IPS DF 6.9 (cell line): ENCODE results near the gene TLN1.

Experiments
- DNase-seq: peaks from one replicate; pipeline ENCODE4 v3.0.0-alpha.2; 2013; ENCODE audit warnings: low read depth, low spot score
- H3K27ac ChIP-seq: one replicate; pipeline ENCODE4 v1.5.1; 2013; ENCODE audit warnings: low read length, control low read depth
- H3K27me3 ChIP-seq: 2 replicates; pipeline ENCODE4 v1.6.1; 2013; ENCODE audit warnings: mild to moderate bottlenecking, low read length; ENCODE audit not compliant: control insufficient read depth, insufficient read depth
- H3K36me3 ChIP-seq: 2 replicates; pipeline ENCODE4 v1.6.1; 2013; ENCODE audit warnings: low read length; ENCODE audit not compliant: control insufficient read depth, insufficient read depth
- H3K4me1 ChIP-seq: 2 replicates; pipeline ENCODE4 v1.6.1; 2013; ENCODE audit warnings: low read length; ENCODE audit not compliant: control insufficient read depth, insufficient read depth
- H3K4me3 ChIP-seq: 2 replicates; pipeline ENCODE4 v1.5.1; 2013; ENCODE audit warnings: mild to moderate bottlenecking, low read length
- H3K9me3 ChIP-seq: 2 replicates; pipeline ENCODE4 v1.6.1; 2013; ENCODE audit warnings: low read length, inconsistent platforms; ENCODE audit not compliant: control insufficient read depth, insufficient read depth
- WGBS: extraction: QIAGEN DNeasy Blood & Tissue Kit; methylation state at CpG from one replicate; pipeline ENCODE4 v1.1.7; 2013; ENCODE audit warnings: mixed read lengths, missing lambda C conversion rate; ENCODE audit not compliant: insufficient read length, insufficient coverage; 5-methylcytosine and 5-hydroxymethylcytosine counted together

Gene TLN1

DNA sequence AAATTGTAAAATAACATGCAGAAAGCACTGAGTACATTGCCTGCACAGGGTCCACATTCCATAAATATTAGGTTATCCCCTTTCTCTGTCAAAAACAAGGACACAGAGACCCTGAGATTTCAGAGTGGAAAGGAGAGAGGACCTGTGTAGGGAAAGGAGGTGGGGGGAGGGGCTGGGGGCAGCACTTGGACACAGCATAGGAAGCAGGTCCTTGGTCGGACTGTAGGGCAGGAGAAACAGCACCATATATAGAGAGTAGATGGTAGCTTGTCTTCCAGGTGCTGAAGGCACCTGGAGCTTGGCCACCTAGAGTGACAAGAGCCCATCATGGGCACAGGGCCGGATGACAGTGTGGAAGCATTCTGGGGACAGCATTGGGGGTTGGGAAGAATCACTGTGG is 44.7 kb downstream of the TLN1 start:
- H3K9me3 ChIP-seq, result no peaks in the 10 kb centered on the region
- no CpG with 5 or more reads among the region's 2 CpGs for WGBS
- no peak overlapping the region for H3K27ac ChIP-seq
- H3K27me3 ChIP-seq, result no peaks in the 10 kb centered on the region
- H3K36me3 ChIP-seq, result peaks cover 41% of the 10 kb centered on the region
- H3K4me1 ChIP-seq, result peaks cover 2% of the 10 kb centered on the region; the same call in 1 of the 2 replicates
- DNase-seq, result no peak
- no peak overlapping the region for H3K4me3 ChIP-seq

DNA sequence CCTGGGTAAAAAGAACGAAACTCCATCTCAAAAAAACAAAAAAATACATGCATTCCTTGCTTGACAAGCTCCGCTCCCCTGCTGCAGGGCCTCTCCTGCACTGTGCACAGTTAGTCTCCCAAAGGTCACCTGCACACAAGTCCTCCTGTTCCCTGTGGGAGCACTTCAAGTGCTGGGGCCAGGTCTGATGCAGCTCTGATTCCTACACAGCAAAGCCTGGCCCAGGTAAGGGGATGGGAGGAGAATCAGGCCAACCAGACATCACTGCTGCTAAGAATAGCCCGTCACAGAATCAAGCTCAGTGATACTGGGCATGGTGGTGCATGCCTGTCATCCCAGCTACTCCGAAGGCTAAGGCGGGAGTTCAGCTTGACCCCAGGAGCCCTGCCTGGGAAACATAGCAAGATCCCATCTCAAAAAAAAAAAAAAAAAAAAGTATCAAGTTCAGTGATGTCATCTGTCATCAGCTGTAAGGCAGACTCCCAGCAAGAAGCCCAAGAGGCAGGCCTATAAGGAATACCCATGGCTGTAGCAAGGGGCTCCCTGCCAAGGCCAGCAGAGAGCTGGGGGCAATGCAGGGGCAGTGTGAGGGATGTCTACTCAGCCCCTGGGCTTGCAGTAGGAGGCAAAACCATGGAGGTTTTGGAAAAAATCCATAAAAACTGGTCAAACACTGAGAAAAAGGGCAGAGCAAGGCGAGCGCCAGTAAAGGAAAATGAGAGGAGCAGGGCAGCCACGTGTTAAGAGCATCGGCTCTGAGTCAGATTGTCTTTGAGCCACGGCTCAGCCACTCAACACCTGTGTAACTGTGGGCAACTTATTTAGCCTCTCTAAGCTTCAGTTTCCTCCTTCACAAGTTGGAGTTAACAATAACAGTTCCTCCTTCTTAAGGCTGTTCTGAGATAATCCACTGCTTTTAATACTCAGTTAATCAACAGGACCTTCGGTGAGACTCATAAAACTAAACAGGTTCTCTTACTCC is 45.5 kb downstream of the TLN1 start:
- Histone ChIP-seq H3K4me1 (peaks cover 2% of the 10 kb centered on the region; the same call in 1 of the 2 replicates), H3K36me3 (peaks cover 43% of the 10 kb centered on the region), H3K4me3 (no peak overlapping the region), H3K9me3 (no peaks in the 10 kb centered on the region), H3K27ac (no peak overlapping the region), H3K27me3 (no peaks in the 10 kb centered on the region)
- DNase-seq, result no peak
- no CpG with 5 or more reads among the region's 11 CpGs for WGBS

DNA sequence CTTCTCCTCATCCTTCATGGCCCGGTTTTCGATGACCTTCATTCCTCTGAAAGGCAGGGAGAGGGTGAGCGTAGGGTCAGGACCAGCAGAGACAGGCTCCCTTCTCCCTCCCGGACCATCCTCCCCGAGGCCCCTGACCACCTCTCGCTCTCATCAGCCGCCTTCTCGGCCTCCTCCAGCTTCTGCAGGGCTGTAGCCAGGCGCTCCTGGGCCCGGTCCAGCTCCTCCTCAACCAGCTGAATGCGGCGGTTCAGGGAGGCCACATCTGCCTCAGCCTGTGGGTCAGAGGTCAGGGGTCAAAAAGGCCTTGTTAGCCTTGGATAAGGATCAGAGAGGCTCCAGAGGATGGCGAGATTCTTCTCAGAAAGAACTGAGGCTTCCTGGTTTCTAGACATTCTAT is 46.5 kb downstream of the TLN1 start:
- H3K4me3 ChIP-seq, result no peak overlapping the region

DNA sequence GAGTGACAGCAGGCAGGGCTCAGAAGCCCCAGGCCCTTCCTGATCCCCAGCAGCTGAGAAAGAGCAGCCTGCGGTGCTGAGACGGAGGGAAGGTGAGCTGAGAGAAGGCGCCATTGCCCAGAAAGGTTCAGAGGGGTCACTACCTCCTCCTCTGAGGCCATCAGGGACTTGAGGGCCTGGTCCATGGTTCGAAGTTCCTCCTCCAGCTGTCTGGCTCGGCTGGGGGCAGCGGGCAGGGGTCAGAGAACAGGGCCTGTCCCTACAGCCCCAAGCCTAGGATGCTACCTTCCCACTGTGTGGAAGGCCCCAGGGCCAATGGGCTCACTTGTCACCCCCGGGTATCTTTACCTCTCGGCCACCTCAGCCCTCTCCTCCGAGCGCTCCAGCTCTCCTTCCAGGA is 47.1 kb downstream of the TLN1 start:
- peaks cover 43% of the 10 kb centered on the region for H3K36me3 ChIP-seq
- no peak overlapping the region for H3K4me3 ChIP-seq

More for the DNA sequence above, 46.5 kb downstream of the TLN1 start:
- H3K36me3 ChIP-seq, result peaks cover 43% of the 10 kb centered on the region
- no CpG with 5 or more reads among the region's 13 CpGs for WGBS
- no peaks in the 10 kb centered on the region for H3K27me3 ChIP-seq
- H3K27ac ChIP-seq, result no peak overlapping the region
- peaks cover under 1% of the 10 kb centered on the region for H3K4me1 ChIP-seq
- no peak for DNase-seq
- no peaks in the 10 kb centered on the region for H3K9me3 ChIP-seq

DNA sequence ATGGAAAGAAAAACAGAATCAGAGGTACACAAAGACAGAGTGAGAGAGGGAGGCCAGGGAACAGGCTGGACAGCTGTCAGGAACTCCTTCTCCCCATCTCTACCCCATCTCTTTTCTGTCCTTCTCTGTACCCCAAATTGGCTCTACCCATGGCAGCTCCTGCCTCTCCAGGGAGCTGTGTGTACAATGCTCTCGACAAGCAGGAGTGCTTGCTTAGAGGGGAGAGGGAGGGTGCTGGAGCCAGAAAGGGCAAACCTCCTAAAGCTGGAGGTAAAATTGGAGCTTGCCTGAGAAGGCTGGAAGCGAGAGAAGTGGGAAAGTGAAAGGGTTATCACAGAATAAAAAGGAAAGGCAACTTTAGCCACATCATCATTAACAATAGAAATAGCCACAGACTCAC is 48.7 kb downstream of the TLN1 start:
- DNase-seq, result no peak
- WGBS, result no CpG with 5 or more reads among the region's 2 CpGs
- H3K36me3 ChIP-seq, result peaks cover 43% of the 10 kb centered on the region

More for the DNA sequence above, 47.1 kb downstream of the TLN1 start:
- Histone ChIP-seq H3K27me3 (no peaks in the 10 kb centered on the region), H3K27ac (no peak overlapping the region), H3K9me3 (no peaks in the 10 kb centered on the region), H3K4me1 (peaks cover 1% of the 10 kb centered on the region)
- no peak for DNase-seq
- WGBS, result no CpG with 5 or more reads among the region's 10 CpGs

DNA sequence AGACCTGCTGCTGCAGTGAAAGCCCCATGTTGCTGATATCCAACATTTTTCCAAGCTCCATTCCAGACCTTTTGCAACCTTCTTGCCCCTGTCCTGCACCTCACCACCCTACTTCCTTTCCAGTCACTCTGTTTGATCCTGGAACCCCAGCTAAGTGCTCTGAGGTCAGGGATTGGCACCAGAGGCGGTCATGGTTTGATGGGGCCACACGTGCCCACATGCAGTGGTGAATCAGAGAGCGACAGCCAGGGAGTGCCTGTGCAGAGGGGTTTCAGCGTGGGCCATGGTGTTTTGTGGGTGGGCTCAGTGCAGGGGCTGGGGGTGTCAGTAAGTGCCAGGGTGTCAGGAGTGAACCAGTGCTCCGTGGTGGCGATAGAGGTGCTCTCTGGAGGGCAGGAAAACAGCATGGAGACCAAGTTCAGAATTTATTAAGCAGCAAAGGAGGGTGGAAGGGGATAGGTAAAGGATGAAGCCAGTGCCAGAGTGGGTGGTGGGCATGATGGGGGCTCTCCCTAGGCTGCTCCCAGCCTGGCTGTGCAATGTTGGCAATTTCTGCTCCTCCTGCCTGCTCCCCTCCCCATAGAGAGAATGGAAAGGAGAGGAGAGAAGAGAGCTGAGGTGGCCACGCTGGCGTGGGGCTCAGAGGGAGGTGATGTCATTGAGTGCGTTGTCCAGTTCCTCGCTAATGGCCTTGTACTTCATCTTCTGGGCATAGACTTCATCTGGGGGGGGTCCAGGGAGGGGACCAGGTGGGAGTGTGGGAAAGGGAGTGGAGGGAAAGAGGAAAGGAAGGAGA is 49.3 kb downstream of the TLN1 start:
- Histone ChIP-seq H3K27ac (no peak overlapping the region), H3K4me3 (no peak overlapping the region), H3K27me3 (no peaks in the 10 kb centered on the region), H3K36me3 (peaks cover 41% of the 10 kb centered on the region), H3K4me1 (peaks cover 1% of the 10 kb centered on the region; the same call in 1 of the 2 replicates), H3K9me3 (no peaks in the 10 kb centered on the region)
- no CpG with 5 or more reads among the region's 10 CpGs for WGBS
- no peak for DNase-seq

More for the DNA sequence above, 48.7 kb downstream of the TLN1 start:
- H3K4me3 ChIP-seq, result no peak overlapping the region
- H3K9me3 ChIP-seq, result no peaks in the 10 kb centered on the region
- no peaks in the 10 kb centered on the region for H3K27me3 ChIP-seq
- H3K27ac ChIP-seq, result no peak overlapping the region
- H3K4me1 ChIP-seq, result peaks cover 1% of the 10 kb centered on the region

DNA sequence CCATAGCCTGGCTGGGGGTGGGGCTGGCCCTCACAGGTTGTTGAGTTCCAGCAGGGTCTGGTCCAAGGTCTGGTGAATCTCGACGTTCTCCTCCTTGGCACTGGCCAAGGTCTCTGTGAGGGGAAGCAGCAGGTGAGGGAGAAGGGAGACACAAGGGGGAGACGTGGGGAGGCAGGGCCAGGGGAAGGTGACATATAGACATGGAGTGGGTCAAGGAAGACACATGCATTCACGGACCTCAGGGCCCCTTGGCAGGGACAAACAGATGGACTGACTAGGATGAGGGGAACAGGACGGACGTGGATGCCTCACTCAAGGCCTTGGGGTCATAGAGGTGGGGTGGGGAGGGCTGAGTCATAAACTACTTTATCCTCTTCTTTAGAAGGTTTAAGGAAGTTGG is 49.9 kb downstream of the TLN1 start:
- no CpG with 5 or more reads among the region's 6 CpGs for WGBS
- Histone ChIP-seq H3K4me1 (peaks cover 1% of the 10 kb centered on the region; the same call in 1 of the 2 replicates), H3K4me3 (no peak overlapping the region), H3K27ac (no peak overlapping the region), H3K9me3 (no peaks in the 10 kb centered on the region), H3K27me3 (no peaks in the 10 kb centered on the region), H3K36me3 (peaks cover 40% of the 10 kb centered on the region)
- no peak for DNase-seq

DNA sequence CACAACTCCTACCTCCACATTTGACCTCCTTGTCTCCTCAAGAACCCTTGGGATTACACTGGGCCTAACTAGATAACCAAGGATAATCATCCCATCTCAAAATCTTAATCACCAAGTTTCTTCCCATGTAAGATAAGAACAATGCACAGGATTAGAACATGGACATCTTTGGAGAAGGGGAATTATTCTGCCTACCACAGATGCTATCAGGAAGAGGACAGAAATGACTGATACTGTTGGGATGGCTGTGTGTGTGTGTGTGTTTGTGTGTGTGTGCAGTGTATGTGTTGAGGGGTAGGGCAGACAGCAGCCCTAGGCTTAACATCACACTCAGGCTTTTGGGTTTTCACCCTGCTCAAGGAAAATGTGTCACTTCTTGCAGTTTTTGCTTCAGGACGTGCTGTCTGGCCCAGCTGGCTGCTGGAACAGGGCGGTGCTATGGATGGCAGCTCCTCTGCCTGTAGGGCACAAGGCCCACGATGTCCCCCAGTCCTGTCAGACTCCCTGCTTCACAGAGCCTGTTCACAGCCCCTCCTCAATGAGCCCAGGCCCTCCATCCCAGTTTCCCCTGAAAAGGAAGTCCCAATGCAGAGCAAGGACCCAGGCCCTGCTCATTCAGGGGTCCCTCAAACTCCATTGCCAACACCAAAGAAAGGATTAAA is 50.5 kb downstream of the TLN1 start:
- DNase-seq, result no peak

DNA sequence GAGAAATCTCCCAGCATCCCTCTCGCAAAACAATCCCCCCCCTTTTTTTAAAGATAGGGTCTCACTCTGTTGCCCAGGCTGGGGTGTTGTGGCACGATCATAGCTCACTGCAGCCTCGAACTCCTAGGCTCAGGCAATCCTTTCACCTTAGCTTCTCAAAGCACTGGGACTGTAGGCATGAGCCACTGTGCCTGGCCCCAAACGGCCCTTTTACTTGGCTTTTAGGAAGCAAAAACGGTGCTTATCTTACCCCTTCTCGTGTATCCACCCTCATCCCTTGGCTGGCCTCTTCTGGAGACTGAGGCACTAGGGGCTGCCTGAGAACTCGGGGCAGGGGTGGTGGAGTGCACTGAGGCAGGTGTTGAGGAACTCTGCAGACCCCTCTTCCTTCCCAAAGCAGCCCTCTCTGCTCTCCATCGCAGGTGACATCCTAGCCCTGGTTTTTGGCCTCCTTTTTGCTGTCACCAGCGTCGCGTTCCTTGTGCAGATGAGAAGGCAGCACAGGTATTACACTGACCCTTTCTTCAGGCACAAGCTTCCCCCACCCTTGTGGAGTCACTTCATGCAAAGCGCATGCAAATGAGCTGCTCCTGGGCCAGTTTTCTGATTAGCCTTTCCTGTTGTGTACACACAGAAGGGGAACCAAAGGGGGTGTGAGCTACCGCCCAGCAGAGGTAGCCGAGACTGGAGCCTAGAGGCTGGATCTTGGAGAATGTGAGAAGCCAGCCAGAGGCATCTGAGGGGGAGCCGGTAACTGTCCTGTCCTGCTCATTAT is 51.5 kb downstream of the TLN1 start:
- H3K4me1 ChIP-seq, result peaks cover 1% of the 10 kb centered on the region; the same call in 1 of the 2 replicates
- H3K4me3 ChIP-seq, result no peak overlapping the region
- no CpG with 5 or more reads among the region's 15 CpGs for WGBS
- no peak overlapping the region for H3K27ac ChIP-seq
- H3K27me3 ChIP-seq, result no peaks in the 10 kb centered on the region
- peaks cover 32% of the 10 kb centered on the region for H3K36me3 ChIP-seq
- no peaks in the 10 kb centered on the region for H3K9me3 ChIP-seq
- no peak for DNase-seq

More for the DNA sequence above, 50.5 kb downstream of the TLN1 start:
- no peaks in the 10 kb centered on the region for H3K27me3 ChIP-seq
- H3K27ac ChIP-seq, result no peak overlapping the region
- H3K4me1 ChIP-seq, result peaks cover 1% of the 10 kb centered on the region; the same call in 1 of the 2 replicates
- H3K4me3 ChIP-seq, result no peak overlapping the region
- H3K36me3 ChIP-seq, result peaks cover 38% of the 10 kb centered on the region
- WGBS, result no CpG with 5 or more reads among the region's 3 CpGs
- H3K9me3 ChIP-seq, result no peaks in the 10 kb centered on the region
